ENCODE results near the gene CYLC2.

Gene CYLC2

GRCh38 chr9:103014242-103014641, 19.1 kb downstream of the CYLC2 start:
- H3K36me3 ChIP-seq (ENCODE audit: control insufficient read depth, insufficient read depth, low read length): no peaks in the 10 kb centered on the region
- no peak for TF ChIP-seq CTCF (IDR thresholded peaks at IDR 0.05)

GRCh38 chr9:103025796-103026195, 30.7 kb downstream of the CYLC2 start:
- Histone ChIP-seq H2AFZ (no peak overlapping the region), H3K79me2 (no peaks in the 10 kb centered on the region), H3K9me3 (ENCODE audit: control insufficient read depth, low read length) (no peaks in the 10 kb centered on the region), H3K27ac (no peak overlapping the region), H3K4me1 (no peaks in the 10 kb centered on the region), H3K4me3 (ENCODE audit: low read depth, low read length) (no peak overlapping the region), H3K4me2 (ENCODE audit: low read length) (no peak overlapping the region), H3K9ac (no peak overlapping the region), H3K27me3 (ENCODE audit: control insufficient read depth, insufficient read depth, low read length) (no peaks in the 10 kb centered on the region), H3K36me3 (ENCODE audit: control insufficient read depth, insufficient read depth, low read length) (no peaks in the 10 kb centered on the region)
- TF ChIP-seq CTCF (IDR thresholded peaks at IDR 0.05): no peak

More at GRCh38 chr9:103014242-103014641, 19.1 kb downstream of the CYLC2 start:
- H3K4me2 ChIP-seq (ENCODE audit: low read length): no peak overlapping the region
- no peaks in the 10 kb centered on the region for H3K79me2 ChIP-seq
- no peaks in the 10 kb centered on the region for H3K9me3 ChIP-seq (ENCODE audit: control insufficient read depth, low read length)
- H3K9ac ChIP-seq: no peak overlapping the region
- no peak overlapping the region for H3K27ac ChIP-seq
- H3K4me3 ChIP-seq (ENCODE audit: low read depth, low read length): no peak overlapping the region
- no peaks in the 10 kb centered on the region for H3K27me3 ChIP-seq (ENCODE audit: control insufficient read depth, insufficient read depth, low read length)
- no peak overlapping the region for H2AFZ ChIP-seq
- no peaks in the 10 kb centered on the region for H3K4me1 ChIP-seq

GRCh38 chr9:103037508-103038477, 42.7 kb downstream of the CYLC2 start:
- H3K27me3 ChIP-seq (ENCODE audit: control insufficient read depth, insufficient read depth, low read length): no peaks in the 10 kb centered on the region
- H2AFZ ChIP-seq: no peak overlapping the region
- H3K9ac ChIP-seq: no peak overlapping the region
- H3K4me3 ChIP-seq (ENCODE audit: low read depth, low read length): no peak overlapping the region
- no peaks in the 10 kb centered on the region for H3K79me2 ChIP-seq
- no peaks in the 10 kb centered on the region for H3K4me1 ChIP-seq
- no peak for TF ChIP-seq CTCF (IDR thresholded peaks at IDR 0.05)
- H3K36me3 ChIP-seq (ENCODE audit: control insufficient read depth, insufficient read depth, low read length): no peaks in the 10 kb centered on the region
- no peak overlapping the region for H3K4me2 ChIP-seq (ENCODE audit: low read length)
- no peak overlapping the region for H3K27ac ChIP-seq
- H3K9me3 ChIP-seq (ENCODE audit: control insufficient read depth, low read length): no peaks in the 10 kb centered on the region

- H3K9me3 ChIP-seq (ENCODE audit: control insufficient read depth, low read length): no peaks in the 10 kb centered on the region
- no peak overlapping the region for H3K27ac ChIP-seq
- no peak for TF ChIP-seq CTCF (IDR thresholded peaks at IDR 0.05)
- no peak overlapping the region for H3K9ac ChIP-seq
- no peak overlapping the region for H2AFZ ChIP-seq
- no peaks in the 10 kb centered on the region for H3K79me2 ChIP-seq
- H3K27me3 ChIP-seq (ENCODE audit: control insufficient read depth, insufficient read depth, low read length): no peaks in the 10 kb centered on the region
- H3K4me1 ChIP-seq: no peaks in the 10 kb centered on the region
- H3K36me3 ChIP-seq (ENCODE audit: control insufficient read depth, insufficient read depth, low read length): no peaks in the 10 kb centered on the region
- H3K4me3 ChIP-seq (ENCODE audit: low read depth, low read length): no peak overlapping the region
- no peak overlapping the region for H3K4me2 ChIP-seq (ENCODE audit: low read length)
These were observed 46.8 kb downstream of the CYLC2 start for GRCh38 chr9:103041961-103042360.

All from parathyroid adenoma (tissue), 2 donors.